H1 (cell line): ENCODE data around the gene OLIG2. TPM values are rescaled to one million over a fixed set of nuclear protein-coding genes. Genes with fewer than 3 reads are reported as not detected.
A peak's percentile ranks its signal among the peaks of the same experiment; 100 is the strongest.

Experiments used
- CTCF ChIA-PET: fragments of 300-600 bp; sonication (Branson Sonifier 250); formaldehyde crosslinking; loops from one replicate; lab custom pipeline; 2021; ENCODE audit not compliant: partially characterized antibody; lab: Charles Lee
- POLR2A ChIA-PET: fragments of 300-600 bp; sonication (Branson Sonifier 250); formaldehyde crosslinking; loops from one replicate; lab custom pipeline; 2021; ENCODE audit warnings: inconsistent platforms; ENCODE audit not compliant: partially characterized antibody; lab: Charles Lee
- DNase-seq, 2 experiments: peaks; one replicate each; pipeline versions ENCODE4 v3.0.0 to v3.0.0-alpha.2; 2010 to 2022; ENCODE audit warnings: low spot score in 2 of 2, low read depth in 1 of 2, mixed read lengths in 1 of 2
- FAIRE-seq: peaks from 2 replicates; lab custom pipeline; 2011; peaks lifted over from hg19 to GRCh38; lab: Jason Lieb, UNC
- H2AFZ ChIP-seq: 2 replicates; pipeline ENCODE4 v1.8.1; 2012; ENCODE audit warnings: low read length, inconsistent platforms
- H2AK5ac ChIP-seq: 2 replicates; pipeline ENCODE4 v1.6.1; 2013; ENCODE audit warnings: low read depth, low read length
- H2BK120ac ChIP-seq: replicated peaks from 2 replicates; pipeline ENCODE3; 2013; ENCODE audit warnings: low read depth, low read length, inconsistent platforms
- H2BK12ac ChIP-seq: 2 replicates; pipeline ENCODE4 v1.6.1; 2013; ENCODE audit warnings: low read depth, low read length
- H2BK15ac ChIP-seq: 2 replicates; pipeline ENCODE4 v1.6.1; 2013; ENCODE audit warnings: low read length
- H2BK20ac ChIP-seq: 2 replicates; pipeline ENCODE4 v1.6.1; 2013; ENCODE audit warnings: low read length
- H2BK5ac ChIP-seq: 2 replicates; pipeline ENCODE4 v1.6.1; 2013; ENCODE audit warnings: low read depth, low read length
- H3K14ac ChIP-seq: 2 replicates; pipeline ENCODE4 v1.6.1; 2013; ENCODE audit warnings: inconsistent platforms; ENCODE audit not compliant: insufficient read length
- H3K18ac ChIP-seq: 2 replicates; pipeline ENCODE4 v1.6.1; 2013; ENCODE audit warnings: low read length; ENCODE audit errors: extremely low read depth
- H3K23ac ChIP-seq: 2 replicates; pipeline ENCODE4 v1.6.1; 2013; ENCODE audit warnings: inconsistent platforms; ENCODE audit not compliant: insufficient read length
- H3K23me2 ChIP-seq: 2 replicates; pipeline ENCODE4 v1.6.1; 2013; ENCODE audit warnings: low read depth, low read length
- H3K27ac ChIP-seq: 2 replicates; pipeline ENCODE4 v1.6.1; 2011; ENCODE audit warnings: low read depth, low read length, inconsistent platforms
- H3K27me3 ChIP-seq, 4 experiments: replicated peaks in 1 of 4; 1 replicate in 1 of 4; 2 replicates in 3 of 4; pipeline versions ENCODE4 v1.6.1 to v1.8.1; 2011 to 2013; ENCODE audit warnings: low read length in 3 of 4, mild to moderate bottlenecking in 3 of 4, inconsistent platforms in 2 of 4, mixed read lengths in 2 of 4, moderate library complexity in 1 of 4; ENCODE audit not compliant: control insufficient read depth in 3 of 4, insufficient read depth in 3 of 4; ENCODE audit errors: extremely low read depth in 1 of 4
- H3K36me3 ChIP-seq, 4 experiments: 2 replicates each; pipeline versions ENCODE4 v1.6.1 to v1.8.1; 2011 to 2013; ENCODE audit warnings: mild to moderate bottlenecking in 4 of 4, low read length in 3 of 4, moderate library complexity in 2 of 4, control low read depth in 1 of 4, inconsistent platforms in 1 of 4; ENCODE audit not compliant: insufficient read depth in 4 of 4, control insufficient read depth in 2 of 4
- H3K4ac ChIP-seq: replicated peaks from 2 replicates; pipeline ENCODE3; 2013; ENCODE audit warnings: low read length, low read depth, mixed read lengths, inconsistent platforms; ENCODE audit not compliant: insufficient read length
- H3K4me1 ChIP-seq, 4 experiments: replicated peaks in 1 of 4; 1 replicate in 1 of 4; 2 replicates in 3 of 4; pipeline versions ENCODE4 v1.6.1 to v1.8.1; 2011 to 2013; ENCODE audit warnings: low read length in 3 of 4, inconsistent platforms in 2 of 4, mixed read lengths in 1 of 4; ENCODE audit not compliant: insufficient read depth in 4 of 4, control insufficient read depth in 3 of 4
- H3K4me2 ChIP-seq, 2 experiments: 2 replicates each; pipeline versions ENCODE4 v1.6.1 to v1.8.1; 2011 to 2013; ENCODE audit warnings: low read depth in 2 of 2, low read length in 2 of 2, control low read depth in 1 of 2, inconsistent platforms in 1 of 2, mild to moderate bottlenecking in 1 of 2; ENCODE audit not compliant: insufficient read depth in 1 of 2
- H3K4me3 ChIP-seq, 4 experiments: fragments of 200-600, 300-600 bp in 1 of 4; sonication (generic), shearing (Covaris generic), sonication (Bioruptor Twin) in 1 of 4; 2 replicates each; pipeline versions ENCODE4 v1.5.1 to v1.8.1; 2011 to 2016; ENCODE audit warnings: low read length in 4 of 4, low read depth in 3 of 4, control low read depth in 2 of 4, inconsistent platforms in 2 of 4, mild to moderate bottlenecking in 2 of 4, mixed read lengths in 1 of 4, moderate library complexity in 1 of 4; ENCODE audit not compliant: insufficient read depth in 2 of 4; ENCODE audit errors: extremely low read depth in 1 of 4
- H3K56ac ChIP-seq: replicated peaks from 2 replicates; pipeline ENCODE3; 2013; ENCODE audit warnings: low read depth, mild to moderate bottlenecking, mixed read lengths, low read length, inconsistent platforms; ENCODE audit not compliant: insufficient read length
- H3K79me1 ChIP-seq: 2 replicates; pipeline ENCODE4 v1.6.1; 2013; ENCODE audit warnings: low read depth, low read length, control low read depth
- H3K79me2 ChIP-seq, 2 experiments: 2 replicates each; pipeline versions ENCODE4 v1.6.1 to v1.8.1; 2012 to 2013; ENCODE audit warnings: low read length in 2 of 2, mild to moderate bottlenecking in 2 of 2, inconsistent platforms in 1 of 2; ENCODE audit not compliant: insufficient read depth in 2 of 2, control insufficient read depth in 1 of 2
- H3K9ac ChIP-seq, 4 experiments: replicated peaks in 1 of 4; 1 replicate in 1 of 4; 2 replicates in 3 of 4; pipeline versions ENCODE4 v1.6.1 to v1.8.1; 2011 to 2013; ENCODE audit warnings: low read depth in 3 of 4, low read length in 3 of 4, control low read depth in 2 of 4, mild to moderate bottlenecking in 2 of 4, moderate library complexity in 2 of 4, inconsistent platforms in 1 of 4; ENCODE audit errors: extremely low read depth in 1 of 4
- H3K9me3 ChIP-seq, 2 experiments: 2 replicates each; pipeline versions ENCODE4 v1.6.1 to v1.8.1; 2012 to 2013; ENCODE audit warnings: mild to moderate bottlenecking in 2 of 2, moderate library complexity in 2 of 2, control low read depth in 1 of 2, inconsistent platforms in 1 of 2, low read depth in 1 of 2, low read length in 1 of 2, mixed read lengths in 1 of 2; ENCODE audit not compliant: insufficient read depth in 2 of 2
- H4K20me1 ChIP-seq, 2 experiments: replicated peaks in 1 of 2; 2 replicates each; pipeline versions ENCODE3 to v1.8.1; 2011 to 2013; ENCODE audit warnings: inconsistent platforms in 2 of 2, low read length in 2 of 2, mild to moderate bottlenecking in 1 of 2; ENCODE audit not compliant: insufficient read depth in 2 of 2, control insufficient read depth in 1 of 2
- H4K5ac ChIP-seq: 2 replicates; pipeline ENCODE4 v1.6.1; 2013; ENCODE audit warnings: low read length, low read depth, mixed read lengths, inconsistent platforms; ENCODE audit not compliant: insufficient read length
- H4K8ac ChIP-seq: 2 replicates; pipeline ENCODE4 v1.8.0; 2013; ENCODE audit warnings: mild to moderate bottlenecking, moderate library complexity, low read length, inconsistent platforms; ENCODE audit not compliant: insufficient read depth; ENCODE audit errors: extremely low read depth
- H4K91ac ChIP-seq: replicated peaks from 2 replicates; pipeline ENCODE3; 2013; ENCODE audit warnings: low read length, mixed read lengths, inconsistent platforms; ENCODE audit not compliant: insufficient read length
- EZH2 ChIP-seq: fragments of 200-600 bp; sonication (generic); IDR thresholded peaks from 2 replicates; pipeline ENCODE4 v1.7.1; 2012; ENCODE audit warnings: low read depth, mild to moderate bottlenecking, moderate library complexity, low read length, inconsistent platforms; ENCODE audit not compliant: severe bottlenecking
- ZNF274 ChIP-seq: IDR thresholded peaks from 2 replicates; pipeline ENCODE4 v1.7.0; 2012; ENCODE audit warnings: low read length, borderline replicate concordance; ENCODE audit errors: extremely low read depth
- WGBS, 2 experiments: shearing (Covaris generic) in 1 of 2; methylation state at CpG; one replicate each; pipeline versions ENCODE4 v1.1.6 to v1.1.7; 2013 to 2015; ENCODE audit warnings: low lambda C conversion rate in 2 of 2, mixed read lengths in 2 of 2, inconsistent platforms in 1 of 2, low coverage in 1 of 2, missing lambda C conversion rate in 1 of 2; ENCODE audit not compliant: insufficient replicate concordance in 2 of 2, insufficient coverage in 1 of 2, insufficient read length in 1 of 2; ENCODE audit errors: extremely low coverage in 1 of 2, missing lambda C conversion rate in 1 of 2; 5-methylcytosine and 5-hydroxymethylcytosine counted together
- polyA plus RNA-seq, 7 experiments: library from polyadenylated mRNA; depleted of rRNA in 3 of 7; stranded (reverse) in 5 of 7; unstranded in 2 of 7; fragments of >200 nt in 5 of 7; fragments of 200-250 nt in 2 of 7; gene quantifications; 1 replicate in 5 of 7; 2 replicates in 1 of 7; 4 replicates in 1 of 7; pipeline versions ENCODE4 v1.2.1 to v1.2.3, GENCODE V29; 2011 to 2013; ENCODE audit warnings: missing spikeins in 2 of 7, mixed read lengths in 2 of 7
- total RNA-seq: library from RNA; stranded (reverse); fragmentation: NEBNext Ultra II Directional; extraction: Animal tissue kit (Norgen Biotek cat#: 25700); gene quantifications from 2 replicates; pipeline ENCODE4 v1.2.1, GENCODE V29; 2021
- TF ChIP-seq, protein P1 (sequence below): IDR thresholded peaks from 2 replicates; pipeline ENCODE4 v1.6.1; 2011; ENCODE audit warnings: low read depth, mild to moderate bottlenecking, low read length; ENCODE audit not compliant: insufficient read depth

Gene OLIG2
- total and polyA plus RNA-seq, 2 of the 8 experiments (the other 6 are each of a cell fraction or from before 2014, with no cell fraction given), result 0.79 TPM; not detected in 1

DNA sequence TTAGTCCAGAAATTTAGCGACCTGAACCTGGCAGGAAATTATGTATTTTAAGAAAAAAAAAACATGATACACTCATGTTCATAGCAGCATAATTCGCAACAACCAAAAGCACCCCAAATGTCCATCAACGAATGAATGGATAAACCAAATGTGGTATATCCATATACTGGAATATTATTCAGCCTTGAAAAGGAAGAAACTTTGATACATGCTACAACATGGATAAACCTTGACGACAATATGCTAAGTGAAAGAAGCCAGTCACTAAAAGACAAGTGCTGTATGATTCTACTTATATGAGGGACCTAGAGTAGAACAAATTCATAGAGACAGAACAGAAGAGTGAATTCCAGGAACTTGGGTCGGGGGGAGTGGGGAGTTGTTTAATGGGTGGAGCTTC, 43.5 kb downstream of the OLIG2 start:
- H2BK120ac ChIP-seq, result no peak overlapping the region
- H3K36me3 ChIP-seq, result no peaks in the 10 kb centered on the region; a peak in 1 of 8 replicates
- H2BK20ac ChIP-seq, result no peak overlapping the region
- no peak overlapping the region for H2BK12ac ChIP-seq
- H3K23ac ChIP-seq, result no peak overlapping the region
- H2BK5ac ChIP-seq, result no peak overlapping the region
- H2BK15ac ChIP-seq, result no peak overlapping the region
- 0 out of 4 replicates have a peak, but pooled peaks cover 0 to 3% of the 10 kb centered on the region in 2 experiments for H3K9me3 ChIP-seq
- H3K79me2 ChIP-seq, result no peaks in the 10 kb centered on the region
- WGBS, 2 experiments, result 72% methylated on average over 5 of the region's 5 CpGs; no CpG with 5 or more reads in 1 of the 2 experiments
- H2AFZ ChIP-seq, result no peak overlapping the region
- H4K20me1 ChIP-seq, result peaks cover 0 to 6% of the 10 kb centered on the region in 2 experiments
- peaks cover 7 to 25% (median 12%) of the 10 kb centered on the region in 4 experiments for H3K4me1 ChIP-seq
- no peak overlapping the region for H3K4ac ChIP-seq
- ChIA-PET POLR2A (no interaction called here), CTCF (no interaction called here)
- no peak overlapping the region for H3K4me3 ChIP-seq
- H3K4me2 ChIP-seq, result peak overlapping the region in 1 of 2 experiments; percentile 80; a peak in 1 of 4 replicates
- H3K18ac ChIP-seq, result no peak overlapping the region
- H3K9ac ChIP-seq, result no peak overlapping the region
- H4K91ac ChIP-seq, result no peak overlapping the region
- H3K56ac ChIP-seq, result no peak overlapping the region
- TF ChIP-seq, protein P1, sequence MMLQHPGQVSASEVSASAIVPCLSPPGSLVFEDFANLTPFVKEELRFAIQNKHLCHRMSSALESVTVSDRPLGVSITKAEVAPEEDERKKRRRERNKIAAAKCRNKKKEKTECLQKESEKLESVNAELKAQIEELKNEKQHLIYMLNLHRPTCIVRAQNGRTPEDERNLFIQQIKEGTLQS, result no peak
- TF ChIP-seq EZH2, result no peak
- TF ChIP-seq ZNF274, result no peak
- no peak overlapping the region for H4K5ac ChIP-seq
- peaks cover 13% of the 10 kb centered on the region; the same call in 1 of the 2 replicates for H3K23me2 ChIP-seq
- FAIRE-seq, result no peak
- H3K27me3 ChIP-seq, result peaks cover 51 to 94% (median 89%) of the 10 kb centered on the region in 4 experiments
- H3K27ac ChIP-seq, result no peak overlapping the region
- H4K8ac ChIP-seq, result no peak overlapping the region
- no peak overlapping the region for H2AK5ac ChIP-seq
- H3K14ac ChIP-seq, result no peak overlapping the region
- H3K79me1 ChIP-seq, result no peaks in the 10 kb centered on the region
- DNase-seq, result no peak
